H1 (cell line): ENCODE measurements around the gene S100A8.

Experiments
- HDAC2 ChIP-seq, 2 experiments: fragments of 300-600 bp in 1 of 2; sonication (generic) in 1 of 2; IDR thresholded peaks; 2 replicates each; pipeline ENCODE4 v1.6.1; 2011 to 2012; ENCODE audit warnings: low read depth in 2 of 2, low read length in 2 of 2, mild to moderate bottlenecking in 2 of 2, moderate library complexity in 2 of 2, borderline replicate concordance in 1 of 2, inconsistent platforms in 1 of 2
- MAFK ChIP-seq: IDR thresholded peaks from 2 replicates; pipeline ENCODE4 v1.6.1; 2012; ENCODE audit warnings: low read depth, mild to moderate bottlenecking, improper control_type of control experiment, low read length

DNA sequence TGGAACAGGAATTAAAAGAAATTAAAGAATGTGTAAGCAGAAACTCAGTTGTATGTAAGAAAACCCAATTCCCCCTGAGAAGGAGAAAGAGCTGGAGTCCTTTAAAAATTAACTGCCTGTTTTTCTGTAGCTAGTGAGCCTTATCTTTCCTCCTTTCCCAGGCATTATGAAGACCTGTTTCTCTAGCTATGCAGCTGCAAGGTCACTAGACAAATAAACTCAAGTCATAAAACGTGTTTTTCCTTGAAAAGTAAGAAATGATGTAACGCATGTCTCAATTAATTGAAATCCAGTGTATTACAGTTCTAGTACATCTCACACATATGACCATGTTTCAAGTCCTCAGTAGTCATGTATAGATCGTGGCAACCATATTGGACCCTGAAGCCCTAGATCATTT lies 20.7 kb downstream of the S100A8 start:
- TF ChIP-seq MAFK, result no peak
- no peak for TF ChIP-seq HDAC2 (IDR thresholded peaks at IDR 0.05; ENCODE audit: borderline replicate concordance in 1 of 2, low read depth in 2 of 2, low read length in 2 of 2)
